ENCODE measurements around the gene SLC44A4.
"Not testable (repeated sequence)": the region's sequence is repeated elsewhere in the genome, so short reads cannot be mapped to it uniquely, and the experiment has no call there.

SLC44A4 gene

DNA sequence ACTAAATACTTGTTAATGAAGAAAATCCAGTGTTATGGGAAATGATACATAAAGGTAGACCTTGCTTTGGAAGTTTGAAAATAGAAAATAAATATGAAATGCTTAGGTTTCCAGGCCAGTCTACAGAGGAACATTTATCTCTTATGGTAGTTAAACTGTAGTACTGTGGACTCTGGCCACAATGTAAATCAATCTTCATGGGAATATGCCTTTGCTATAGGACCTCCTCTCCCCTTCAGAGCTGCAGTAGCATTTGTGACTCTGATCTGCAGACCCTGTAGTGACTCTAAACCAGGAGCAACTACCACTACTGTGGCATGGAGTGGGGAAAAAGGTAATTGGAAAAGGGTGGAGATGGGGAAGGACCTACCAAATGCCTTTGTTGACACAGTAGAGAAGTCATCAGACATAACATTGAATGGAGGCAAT is 58.9 kb downstream of the SLC44A4 start:
- Histone ChIP-seq H3K36me3 (ENCODE audit: control insufficient read depth in 1 of 2, insufficient read depth in 2 of 2, low read length in 2 of 2) (no peaks in the 10 kb centered on the region), H3K4me1 (ENCODE audit: control insufficient read depth in 1 of 2, insufficient read depth in 2 of 2, low read length in 2 of 2) (peaks cover 29 to 43% of the 10 kb centered on the region in 2 donors), H3K4me3 (ENCODE audit: low read depth in 1 of 2, low read length in 2 of 2) (peak overlapping the region in 1 of 2 donors; percentile 2), H3K9ac (ENCODE audit: low read depth in 1 of 2, low read length in 2 of 2) (peak overlapping the region in 1 of 2 donors; percentile 70), H3K27me3 (ENCODE audit: control insufficient read depth in 1 of 2, insufficient read depth in 2 of 2, low read length in 2 of 2) (no peaks in the 10 kb centered on the region), H3K9me3 (ENCODE audit: control insufficient read depth in 1 of 2, low read length in 2 of 2) (no peaks in the 10 kb centered on the region), H3K27ac (ENCODE audit: low read depth, low read length) (no peak overlapping the region)

DNA sequence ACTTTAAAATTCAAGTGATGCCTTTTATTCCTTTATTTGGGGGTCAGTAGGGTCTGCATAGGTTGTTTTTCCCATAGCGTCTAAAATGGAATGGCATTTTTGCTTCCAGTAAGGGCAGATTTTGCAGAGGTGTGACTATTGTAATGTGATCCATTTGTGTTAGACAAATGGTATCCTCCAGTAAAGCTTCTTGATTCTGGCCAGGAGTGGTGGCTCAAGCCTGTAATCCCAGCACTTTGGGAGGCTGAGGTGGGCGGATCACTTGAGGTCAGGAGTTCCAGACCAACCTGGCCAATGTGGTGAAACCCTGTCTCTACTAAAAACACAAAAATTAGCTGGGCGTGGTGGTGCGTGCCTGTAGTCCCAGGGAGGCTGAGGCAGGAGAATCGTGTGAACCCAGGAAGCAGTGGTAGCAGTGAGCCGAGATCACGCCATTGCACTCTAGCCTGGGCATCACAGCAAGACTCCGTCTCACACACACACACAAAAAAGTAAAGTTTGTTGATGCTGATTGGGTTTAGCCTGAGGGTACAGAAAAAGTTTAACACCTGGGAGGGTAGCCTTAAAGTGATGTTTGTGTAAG is 60.8 kb downstream of the SLC44A4 start:
- not testable (repeated sequence) for H3K27me3 ChIP-seq (ENCODE audit: control insufficient read depth in 1 of 2, insufficient read depth in 2 of 2, low read length in 2 of 2); H3K9me3 ChIP-seq (ENCODE audit: control insufficient read depth in 1 of 2, low read length in 2 of 2); H3K36me3 ChIP-seq (ENCODE audit: control insufficient read depth in 1 of 2, insufficient read depth in 2 of 2, low read length in 2 of 2)
- H3K27ac ChIP-seq (ENCODE audit: low read depth, low read length), result peak overlapping the region; percentile 50
- H3K4me3 ChIP-seq (ENCODE audit: low read depth in 1 of 2, low read length in 2 of 2), result peak overlapping the region; percentile 62 to 64
- H3K9ac ChIP-seq (ENCODE audit: low read depth in 1 of 2, low read length in 2 of 2), result peak overlapping the region; percentile 54 to 86
- peaks cover 35 to 43% of the 10 kb centered on the region in 2 donors for H3K4me1 ChIP-seq (ENCODE audit: control insufficient read depth in 1 of 2, insufficient read depth in 2 of 2, low read length in 2 of 2)

DNA sequence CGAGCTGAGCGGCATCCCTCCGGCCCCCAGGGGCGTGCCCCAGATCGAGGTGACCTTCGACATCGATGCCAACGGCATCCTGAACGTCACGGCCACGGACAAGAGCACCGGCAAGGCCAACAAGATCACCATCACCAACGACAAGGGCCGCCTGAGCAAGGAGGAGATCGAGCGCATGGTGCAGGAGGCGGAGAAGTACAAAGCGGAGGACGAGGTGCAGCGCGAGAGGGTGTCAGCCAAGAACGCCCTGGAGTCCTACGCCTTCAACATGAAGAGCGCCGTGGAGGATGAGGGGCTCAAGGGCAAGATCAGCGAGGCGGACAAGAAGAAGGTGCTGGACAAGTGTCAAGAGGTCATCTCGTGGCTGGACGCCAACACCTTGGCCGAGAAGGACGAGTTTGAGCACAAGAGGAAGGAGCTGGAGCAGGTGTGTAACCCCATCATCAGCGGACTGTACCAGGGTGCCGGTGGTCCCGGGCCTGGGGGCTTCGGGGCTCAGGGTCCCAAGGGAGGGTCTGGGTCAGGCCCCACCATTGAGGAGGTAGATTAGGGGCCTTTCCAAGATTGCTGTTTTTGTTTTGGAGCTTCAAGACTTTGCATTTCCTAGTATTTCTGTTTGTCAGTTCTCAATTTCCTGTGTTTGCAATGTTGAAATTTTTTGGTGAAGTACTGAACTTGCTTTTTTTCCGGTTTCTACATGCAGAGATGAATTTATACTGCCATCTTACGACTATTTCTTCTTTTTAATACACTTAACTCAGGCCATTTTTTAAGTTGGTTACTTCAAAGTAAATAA is 61.5 kb downstream of the SLC44A4 start:
- H3K36me3 ChIP-seq (ENCODE audit: control insufficient read depth in 1 of 2, insufficient read depth in 2 of 2, low read length in 2 of 2); H3K27me3 ChIP-seq (ENCODE audit: control insufficient read depth in 1 of 2, insufficient read depth in 2 of 2, low read length in 2 of 2); H3K9me3 ChIP-seq (ENCODE audit: control insufficient read depth in 1 of 2, low read length in 2 of 2): not testable (repeated sequence)
- Histone ChIP-seq H3K9ac (ENCODE audit: low read depth in 1 of 2, low read length in 2 of 2) (peak overlapping the region; percentile 54 to 86), H3K27ac (ENCODE audit: low read depth, low read length) (peak overlapping the region; percentile 62), H3K4me1 (ENCODE audit: control insufficient read depth in 1 of 2, insufficient read depth in 2 of 2, low read length in 2 of 2) (peaks cover 35 to 36% of the 10 kb centered on the region in 2 donors), H3K4me3 (ENCODE audit: low read depth in 1 of 2, low read length in 2 of 2) (peak overlapping the region; percentile 62 to 64)

DNA sequence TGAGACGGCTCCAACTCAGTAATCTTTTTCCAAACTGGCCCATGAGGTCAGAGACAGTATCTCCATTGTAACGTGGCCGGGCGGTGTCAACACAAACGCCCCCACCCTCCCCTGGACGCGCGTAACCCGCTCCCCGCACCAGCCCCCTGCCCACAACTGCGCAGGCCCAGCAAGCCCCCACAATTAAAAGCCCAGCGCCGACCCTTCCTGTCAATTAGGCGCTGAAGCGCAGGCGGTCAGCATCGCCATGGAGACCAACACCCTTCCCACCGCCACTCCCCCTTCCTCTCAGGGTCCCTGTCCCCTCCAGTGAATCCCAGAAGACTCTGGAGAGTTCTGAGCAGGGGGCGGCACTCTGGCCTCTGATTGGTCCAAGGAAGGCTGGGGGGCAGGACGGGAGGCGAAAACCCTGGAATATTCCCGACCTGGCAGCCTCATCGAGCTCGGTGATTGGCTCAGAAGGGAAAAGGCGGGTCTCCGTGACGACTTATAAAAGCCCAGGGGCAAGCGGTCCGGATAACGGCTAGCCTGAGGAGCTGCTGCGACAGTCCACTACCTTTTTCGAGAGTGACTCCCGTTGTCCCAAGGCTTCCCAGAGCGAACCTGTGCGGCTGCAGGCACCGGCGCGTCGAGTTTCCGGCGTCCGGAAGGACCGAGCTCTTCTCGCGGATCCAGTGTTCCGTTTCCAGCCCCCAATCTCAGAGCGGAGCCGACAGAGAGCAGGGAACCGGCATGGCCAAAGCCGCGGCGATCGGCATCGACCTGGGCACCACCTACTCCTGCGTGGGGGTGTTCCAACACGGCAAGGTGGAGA is 63.6 kb downstream of the SLC44A4 start, which contains the start of the genes HSPA1A and HSPA1L:
Gene HSPA1A, plus strand, starts transcription at position 519 of the 814 bp plus-strand sequence. Its CDS starts 214 bp downstream, at position 733.
Gene HSPA1L, minus strand, starts transcription at position 259 of the 814 bp plus-strand sequence. CDS start 3,311 bp downstream, outside the sequence.
- peak within 1 kb of the TSS; percentile 91 to 92 for H3K9ac ChIP-seq (ENCODE audit: low read depth in 1 of 2, low read length in 2 of 2)
- peaks cover 27 to 31% of the 10 kb centered on the region in 2 donors for H3K4me1 ChIP-seq (ENCODE audit: control insufficient read depth in 1 of 2, insufficient read depth in 2 of 2, low read length in 2 of 2)

GRCh38 chr6:31814677-31815024 is 64.1 kb downstream of the SLC44A4 start:
- peak overlapping the region; percentile 57 to 70 for H3K4me3 ChIP-seq (ENCODE audit: low read depth in 1 of 2, low read length in 2 of 2)
- no peaks in the 10 kb centered on the region for H3K27me3 ChIP-seq (ENCODE audit: control insufficient read depth in 1 of 2, insufficient read depth in 2 of 2, low read length in 2 of 2)
- peaks cover 22 to 25% of the 10 kb centered on the region in 2 donors for H3K4me1 ChIP-seq (ENCODE audit: control insufficient read depth in 1 of 2, insufficient read depth in 2 of 2, low read length in 2 of 2)
- H3K27ac ChIP-seq (ENCODE audit: low read depth, low read length), result peak overlapping the region; percentile 96
- H3K36me3 ChIP-seq (ENCODE audit: control insufficient read depth in 1 of 2, insufficient read depth in 2 of 2, low read length in 2 of 2), result no peaks in the 10 kb centered on the region
- peak overlapping the region; percentile 66 to 92 for H3K9ac ChIP-seq (ENCODE audit: low read depth in 1 of 2, low read length in 2 of 2)
- H3K9me3 ChIP-seq (ENCODE audit: control insufficient read depth in 1 of 2, low read length in 2 of 2), result no peaks in the 10 kb centered on the region

More for the DNA sequence above, 63.6 kb downstream of the SLC44A4 start, which contains the start of the genes HSPA1A and HSPA1L:
- Histone ChIP-seq H3K9me3 (ENCODE audit: control insufficient read depth in 1 of 2, low read length in 2 of 2) (no peaks in the 10 kb centered on the region), H3K36me3 (ENCODE audit: control insufficient read depth in 1 of 2, insufficient read depth in 2 of 2, low read length in 2 of 2) (no peaks in the 10 kb centered on the region), H3K4me3 (ENCODE audit: low read depth in 1 of 2, low read length in 2 of 2) (peak within 1 kb of the TSS; percentile 57 to 70), H3K27me3 (ENCODE audit: control insufficient read depth in 1 of 2, insufficient read depth in 2 of 2, low read length in 2 of 2) (no peaks in the 10 kb centered on the region), H3K27ac (ENCODE audit: low read depth, low read length) (peak within 1 kb of the TSS; percentile 96)

DNA sequence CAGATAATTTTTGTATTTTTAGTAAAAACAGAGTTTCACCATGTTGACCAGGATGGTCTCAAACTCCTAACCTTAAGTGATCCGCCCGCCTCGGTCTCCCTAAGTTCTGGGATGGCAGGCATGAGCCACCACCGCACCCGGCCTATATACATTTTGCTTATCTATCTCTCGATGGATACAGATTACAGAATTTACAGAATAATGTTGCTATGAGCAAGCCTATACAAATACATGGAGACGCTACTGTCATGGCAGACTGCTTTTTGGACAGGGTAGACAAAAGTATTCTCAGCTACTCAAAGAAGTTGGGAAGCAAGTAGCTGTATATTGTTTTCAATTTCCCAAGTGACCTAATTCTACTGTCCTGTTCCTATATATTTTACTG is 65.3 kb downstream of the SLC44A4 start:
- peaks cover 12 to 21% of the 10 kb centered on the region in 2 donors for H3K4me1 ChIP-seq (ENCODE audit: control insufficient read depth in 1 of 2, insufficient read depth in 2 of 2, low read length in 2 of 2)
- peak overlapping the region; percentile 77 for H3K27ac ChIP-seq (ENCODE audit: low read depth, low read length)
- H3K9me3 ChIP-seq (ENCODE audit: control insufficient read depth in 1 of 2, low read length in 2 of 2), result no peaks in the 10 kb centered on the region
- H3K9ac ChIP-seq (ENCODE audit: low read depth in 1 of 2, low read length in 2 of 2), result peak overlapping the region; percentile 61 to 65
- no peaks in the 10 kb centered on the region for H3K36me3 ChIP-seq (ENCODE audit: control insufficient read depth in 1 of 2, insufficient read depth in 2 of 2, low read length in 2 of 2)
- no peaks in the 10 kb centered on the region for H3K27me3 ChIP-seq (ENCODE audit: control insufficient read depth in 1 of 2, insufficient read depth in 2 of 2, low read length in 2 of 2)
- peak overlapping the region in 1 of 2 donors; percentile 30 for H3K4me3 ChIP-seq (ENCODE audit: low read depth in 1 of 2, low read length in 2 of 2)
